Midbrain (tissue), 1 donor: ENCODE results near the gene SPINDOC.
"Not testable (repeated sequence)": the region's sequence is repeated elsewhere in the genome, so short reads cannot be mapped to it uniquely, and the experiment has no call there.

Experiments used
- DNase-seq: peaks from one replicate; lab custom pipeline; 2025; lab: John Stamatoyannopoulos, UW

Gene SPINDOC, protein sequence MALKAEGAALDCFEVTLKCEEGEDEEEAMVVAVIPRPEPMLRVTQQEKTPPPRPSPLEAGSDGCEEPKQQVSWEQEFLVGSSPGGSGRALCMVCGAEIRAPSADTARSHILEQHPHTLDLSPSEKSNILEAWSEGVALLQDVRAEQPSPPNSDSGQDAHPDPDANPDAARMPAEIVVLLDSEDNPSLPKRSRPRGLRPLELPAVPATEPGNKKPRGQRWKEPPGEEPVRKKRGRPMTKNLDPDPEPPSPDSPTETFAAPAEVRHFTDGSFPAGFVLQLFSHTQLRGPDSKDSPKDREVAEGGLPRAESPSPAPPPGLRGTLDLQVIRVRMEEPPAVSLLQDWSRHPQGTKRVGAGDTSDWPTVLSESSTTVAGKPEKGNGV

DNA sequence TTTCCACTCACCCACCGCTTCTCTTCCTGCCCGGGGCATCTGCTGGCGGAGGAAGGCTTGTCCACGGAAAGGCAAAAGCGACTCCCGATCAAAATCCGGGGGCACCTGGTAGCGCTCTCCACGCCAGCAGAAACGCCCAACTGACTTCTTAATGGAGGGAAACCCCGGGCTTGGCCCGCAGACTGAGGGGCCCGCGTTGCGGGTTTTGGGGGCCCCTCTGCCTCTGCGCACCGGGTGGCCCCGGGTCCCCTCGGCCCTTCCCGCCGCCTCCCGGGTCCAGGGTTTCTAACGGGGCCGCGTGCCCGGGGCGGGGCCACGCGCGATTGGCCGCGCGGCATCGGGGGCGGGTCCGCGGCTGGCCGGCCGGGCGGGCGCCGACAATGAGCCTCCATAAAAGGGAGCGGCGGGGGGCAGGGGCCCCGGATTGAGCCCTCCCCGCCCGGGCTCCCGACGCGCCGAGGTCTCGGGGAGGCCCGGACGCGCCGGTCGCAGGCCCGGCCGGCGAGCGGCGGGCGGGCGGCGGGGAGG lies at the start of gene SPINDOC:
SPINDOC (plus strand) TSS at position 422 of the 528 bp plus-strand sequence. CDS start 231 bp downstream, outside the sequence.
- DNase-seq = peak; percentile 87

DNA sequence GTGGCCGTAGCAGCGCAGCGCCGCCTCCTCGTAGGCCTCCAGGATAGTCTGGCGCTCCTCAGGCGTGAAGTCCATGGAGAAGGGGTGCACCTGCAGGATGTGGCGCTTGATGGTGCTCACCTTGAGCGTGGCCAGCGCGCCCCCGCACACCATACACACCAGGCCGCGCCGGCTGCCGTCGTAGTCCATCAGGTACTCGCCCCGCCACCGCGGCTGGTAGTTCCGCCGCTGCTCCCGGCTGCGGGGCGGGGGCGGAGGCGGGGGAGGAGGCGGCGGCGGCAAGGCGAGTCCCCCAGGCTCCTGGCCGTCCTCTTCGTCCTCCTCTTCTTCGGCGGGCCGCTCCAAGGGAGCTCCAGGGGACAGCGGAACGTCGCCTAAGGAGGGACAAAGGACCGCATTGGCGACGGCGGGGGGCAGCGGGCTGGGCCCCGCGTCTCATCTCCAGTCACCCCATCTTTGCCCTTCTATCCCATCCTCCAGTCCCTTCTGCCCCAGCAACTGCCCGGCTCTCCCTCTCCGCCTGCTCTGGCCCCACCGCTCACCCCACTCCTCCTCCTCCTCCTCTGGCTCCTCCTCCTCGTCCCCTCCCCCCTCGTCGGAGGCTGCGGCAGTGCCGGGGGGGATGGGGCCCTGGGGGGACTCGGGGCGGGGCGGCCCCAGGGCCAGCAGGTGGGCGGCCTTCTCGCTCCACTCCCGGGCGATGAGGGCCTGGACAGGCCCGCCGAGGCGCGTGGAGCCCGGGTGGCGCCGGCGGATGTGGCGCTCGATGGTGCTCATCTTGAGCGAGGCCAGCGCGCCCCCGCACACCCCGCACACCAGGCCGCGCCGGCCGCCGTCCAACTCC lies 49.5 kb upstream of the SPINDOC start:
- no peak for DNase-seq

DNA sequence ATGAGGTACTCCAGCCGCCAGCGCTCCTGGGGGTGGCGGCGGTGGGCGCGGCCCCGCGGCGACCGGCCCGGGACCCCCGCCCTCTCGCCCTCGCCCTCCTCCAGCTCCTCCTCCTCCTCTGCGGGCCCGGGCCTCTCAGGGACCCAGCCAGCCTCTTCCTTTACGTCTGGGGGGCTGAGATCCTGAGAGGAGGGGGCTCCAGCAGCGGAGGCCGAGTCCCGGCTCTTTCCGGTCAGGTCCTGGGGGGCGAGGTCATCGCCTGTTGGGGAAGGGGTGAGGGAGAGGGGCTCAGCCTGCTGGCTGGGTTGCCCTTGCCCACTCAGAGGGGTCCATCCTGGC lies 48.9 kb upstream of the SPINDOC start:
- no peak for DNase-seq

DNA sequence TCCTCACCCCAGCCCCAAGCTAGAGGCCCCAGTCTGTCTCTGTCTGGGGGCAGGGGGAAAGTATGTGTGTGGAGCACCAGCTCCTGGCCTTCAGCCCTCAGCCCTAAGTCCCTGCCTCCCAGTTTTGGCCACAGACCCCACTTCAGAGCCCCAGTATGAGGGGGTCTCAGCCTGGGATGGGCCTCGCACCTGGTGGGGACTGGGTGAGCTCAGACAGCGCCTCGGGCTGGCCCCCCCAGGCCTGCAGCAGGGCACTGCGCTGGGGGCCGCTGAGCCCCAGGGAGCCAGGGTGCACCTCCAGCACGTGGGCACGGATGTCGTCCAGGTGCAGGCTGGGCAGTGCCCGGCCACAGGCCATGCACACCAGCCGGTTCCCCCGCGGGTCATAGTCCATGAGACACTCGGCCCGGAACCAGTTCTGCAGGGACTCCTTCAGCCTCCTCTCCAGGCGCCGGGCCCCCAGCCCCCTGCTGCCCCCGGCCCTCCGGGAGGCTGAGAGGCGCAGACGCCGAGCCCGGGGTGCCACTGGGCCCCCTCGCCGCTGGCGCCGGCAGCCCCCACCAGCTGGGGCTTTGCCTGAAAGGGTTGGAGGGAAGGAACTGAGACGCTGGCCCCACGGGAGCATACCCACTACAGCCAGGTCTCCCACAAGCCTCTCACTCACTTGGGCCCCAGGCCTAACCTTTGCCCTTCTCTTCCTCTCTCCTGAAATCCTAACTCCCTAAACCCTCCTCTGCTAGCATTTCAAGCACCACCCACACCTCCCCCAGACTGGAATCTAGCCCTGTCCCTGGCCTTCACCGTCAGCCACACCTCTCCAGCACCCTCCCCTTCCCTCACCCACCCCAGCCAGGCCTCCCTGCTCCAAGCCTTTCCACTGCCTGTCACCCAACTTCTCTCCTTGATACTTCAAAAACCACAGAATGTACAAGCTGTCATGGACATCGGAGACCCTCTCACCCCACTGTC lies 48.3 kb upstream of the SPINDOC start:
- DNase-seq = no peak

DNA sequence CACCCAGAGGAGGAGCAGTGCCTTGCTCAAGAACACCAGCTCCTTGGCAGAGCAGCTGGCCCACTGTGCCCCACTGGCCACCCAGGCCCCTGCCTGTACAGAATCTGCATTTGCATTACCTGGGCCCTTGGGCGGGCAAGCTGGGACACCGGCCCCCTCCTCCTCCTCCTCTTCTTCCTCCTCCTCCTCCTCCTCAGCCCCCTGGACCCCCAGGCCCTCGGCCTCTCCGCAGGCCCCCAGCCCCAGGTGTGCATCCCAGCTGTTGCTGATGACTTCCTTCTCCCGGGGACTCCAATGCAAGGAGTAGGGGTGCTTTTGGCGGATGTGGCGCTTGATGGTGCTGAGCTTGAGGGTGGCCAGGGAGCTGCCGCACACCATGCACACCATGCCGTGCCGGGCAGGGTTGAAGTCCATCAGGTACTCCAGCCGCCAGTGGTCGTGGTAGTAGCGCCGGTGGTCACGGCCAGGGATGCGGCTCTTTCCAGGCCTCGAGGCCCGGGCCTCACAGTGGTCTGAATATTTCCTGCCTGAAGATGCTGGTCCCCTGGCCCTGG lies 47.5 kb upstream of the SPINDOC start:
- DNase-seq = no peak

DNA sequence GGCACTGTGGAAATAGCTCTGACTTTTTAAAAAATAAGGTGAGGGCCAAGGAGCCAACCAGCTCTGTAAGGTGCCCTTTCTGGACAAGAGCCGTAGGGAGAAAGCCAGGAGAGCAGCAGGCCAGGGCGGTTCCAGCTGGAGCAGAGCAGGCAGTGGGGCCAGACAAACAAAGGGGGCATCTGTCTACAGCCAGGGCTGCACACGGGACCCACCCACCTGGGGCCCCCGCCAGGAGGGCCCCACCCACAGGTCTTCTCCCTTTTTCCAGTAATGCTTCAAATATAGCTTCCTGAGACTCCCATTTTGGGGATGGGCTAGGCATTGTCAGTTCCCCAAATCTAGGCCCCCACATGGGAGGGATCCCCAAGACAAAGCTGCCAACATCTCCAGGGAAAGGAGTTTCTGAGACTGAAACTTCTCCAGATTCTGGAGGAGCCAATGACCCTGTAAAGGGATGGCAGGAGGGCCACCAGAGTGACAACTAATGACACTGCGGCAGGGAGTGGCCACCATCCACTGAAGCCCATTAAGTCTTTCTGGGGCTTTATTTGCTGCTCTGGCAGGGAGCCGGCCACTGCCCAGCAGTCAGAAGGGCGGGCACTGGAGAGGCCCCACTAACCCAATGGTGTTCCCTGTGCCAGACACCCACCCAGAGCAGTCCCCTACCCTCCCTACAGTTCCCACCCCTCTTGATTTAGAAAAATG lies 46.6 kb upstream of the SPINDOC start:
- no peak for DNase-seq

DNA sequence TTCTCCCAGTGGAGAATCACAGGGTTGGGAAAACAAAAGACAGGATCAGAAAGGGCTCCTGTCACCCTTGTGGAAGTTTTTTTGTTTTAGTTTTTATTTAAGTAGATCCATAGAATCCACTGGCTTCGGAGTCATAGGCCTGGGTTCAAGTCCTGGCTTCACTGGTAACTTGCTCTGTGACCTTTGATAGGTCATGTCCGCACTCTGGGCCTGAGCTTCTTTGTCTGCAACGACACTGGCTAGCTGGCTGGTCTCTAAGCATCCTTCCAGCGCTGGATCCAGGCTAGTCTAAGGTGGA lies 46.0 kb upstream of the SPINDOC start:
- DNase-seq = no peak

DNA sequence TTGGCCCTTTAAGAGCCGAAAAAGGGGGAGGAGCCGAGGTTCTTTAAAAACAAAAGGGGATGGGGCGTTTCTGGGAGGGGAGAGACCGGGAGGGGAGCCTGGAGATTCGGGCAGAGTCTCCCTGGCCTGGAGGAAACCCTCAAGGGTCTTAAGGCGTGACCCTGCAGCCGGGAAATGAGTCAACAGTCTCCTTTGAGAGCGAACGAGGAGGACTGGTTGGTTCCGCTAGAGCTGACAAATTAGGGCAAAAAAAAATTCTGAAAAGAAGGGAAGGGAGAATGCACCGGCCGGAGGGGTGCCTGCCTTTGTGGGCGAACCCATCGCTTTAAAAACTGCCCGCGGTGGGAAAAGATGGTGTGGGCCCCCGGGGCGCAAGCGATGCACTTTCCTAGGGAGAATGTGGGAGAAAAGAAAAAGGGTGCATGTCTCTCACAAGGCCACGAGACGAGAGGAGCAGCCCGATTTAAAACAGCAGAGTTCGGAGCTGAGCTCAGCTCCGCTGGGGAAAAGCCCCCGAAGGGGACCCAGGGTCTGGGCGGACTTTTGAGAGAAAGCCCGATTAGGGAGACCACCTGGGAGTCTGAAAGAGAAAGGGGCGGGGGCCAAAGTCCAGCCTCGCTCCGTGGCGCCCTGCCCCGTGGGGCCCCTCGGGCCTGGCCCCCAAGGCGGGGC lies 45.6 kb upstream of the SPINDOC start:
- peak; percentile 70 for DNase-seq

DNA sequence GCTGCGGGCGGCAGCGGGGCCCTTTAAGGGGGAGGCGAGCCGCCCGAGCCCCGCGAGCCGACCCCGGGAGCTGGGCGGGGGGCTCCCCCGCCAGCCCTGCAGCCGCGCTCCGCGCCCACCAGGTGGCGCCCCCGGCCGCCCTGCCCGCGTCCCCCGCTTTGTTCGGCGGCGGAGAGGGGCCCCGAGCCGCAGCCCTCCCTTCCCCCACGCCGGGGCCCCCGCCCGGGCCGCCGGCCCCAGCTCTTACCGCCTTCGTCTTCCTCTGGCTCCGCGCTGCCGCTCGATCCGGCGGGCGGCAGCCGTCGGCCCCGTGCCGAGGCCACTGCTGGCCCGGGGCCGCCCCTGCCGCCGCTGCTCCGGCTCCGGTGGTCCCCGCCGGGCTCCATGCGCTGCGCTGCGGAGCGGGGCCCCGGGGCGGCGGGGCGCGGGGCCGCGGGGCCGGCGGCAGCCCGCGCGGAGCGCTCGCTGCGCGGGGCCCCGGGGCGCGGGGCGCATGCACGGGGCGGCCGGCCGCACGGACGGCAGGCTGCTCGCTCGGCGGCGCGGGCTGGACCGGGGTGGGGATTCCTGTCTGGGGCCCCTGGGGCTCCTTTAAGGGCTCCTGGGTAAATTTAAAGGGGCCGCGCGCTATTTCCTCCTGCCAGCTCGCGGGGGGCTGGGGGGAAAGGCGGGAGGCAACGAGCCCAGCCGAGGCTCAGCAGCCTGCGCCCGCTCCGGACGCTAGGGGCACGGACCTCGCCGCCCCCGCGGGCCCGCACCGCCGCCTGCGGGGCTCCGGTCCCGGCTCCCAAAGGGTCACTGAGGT lies 44.8 kb upstream of the SPINDOC start, which contains the start of gene ZFTA:
ZFTA (minus strand) TSS at position 539 of the 805 bp plus-strand sequence; CDS start at position 386, 153 bp downstream.
- DNase-seq = peak; percentile 43

DNA sequence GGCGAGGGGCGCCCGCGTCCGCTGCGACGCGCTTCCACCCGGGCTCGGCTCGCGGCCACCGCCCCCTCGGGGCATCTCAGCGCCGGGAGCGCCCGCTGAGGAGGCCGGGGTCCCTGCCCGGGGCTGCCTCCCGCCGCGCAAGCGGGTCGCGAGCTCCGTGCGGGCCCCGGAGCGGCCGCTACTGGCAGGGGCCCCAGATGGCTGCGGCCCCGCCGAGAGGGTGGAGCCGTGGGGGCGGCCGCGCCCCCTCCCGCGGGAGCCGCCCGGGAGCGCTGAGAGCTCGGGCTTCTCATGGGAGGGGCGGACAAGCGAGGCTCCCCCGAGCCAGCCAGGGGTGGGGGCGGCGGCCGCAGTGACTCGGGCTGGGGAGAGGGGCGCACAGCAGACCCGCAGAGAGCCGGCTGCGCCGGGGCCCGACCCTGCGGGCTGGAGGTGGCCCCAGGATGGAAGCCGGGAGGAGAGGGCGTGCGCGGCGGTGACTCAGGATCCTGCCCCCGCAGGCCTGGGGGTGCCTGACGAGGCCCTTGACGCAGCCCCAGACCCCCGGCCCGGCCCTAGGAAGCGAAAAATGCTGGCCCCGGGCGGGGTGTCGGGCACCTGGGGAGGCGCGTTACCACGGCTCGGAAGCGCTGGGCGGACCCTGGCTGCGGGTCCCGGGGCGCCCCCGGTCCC lies 44.1 kb upstream of the SPINDOC start:
- no peak for DNase-seq

DNA sequence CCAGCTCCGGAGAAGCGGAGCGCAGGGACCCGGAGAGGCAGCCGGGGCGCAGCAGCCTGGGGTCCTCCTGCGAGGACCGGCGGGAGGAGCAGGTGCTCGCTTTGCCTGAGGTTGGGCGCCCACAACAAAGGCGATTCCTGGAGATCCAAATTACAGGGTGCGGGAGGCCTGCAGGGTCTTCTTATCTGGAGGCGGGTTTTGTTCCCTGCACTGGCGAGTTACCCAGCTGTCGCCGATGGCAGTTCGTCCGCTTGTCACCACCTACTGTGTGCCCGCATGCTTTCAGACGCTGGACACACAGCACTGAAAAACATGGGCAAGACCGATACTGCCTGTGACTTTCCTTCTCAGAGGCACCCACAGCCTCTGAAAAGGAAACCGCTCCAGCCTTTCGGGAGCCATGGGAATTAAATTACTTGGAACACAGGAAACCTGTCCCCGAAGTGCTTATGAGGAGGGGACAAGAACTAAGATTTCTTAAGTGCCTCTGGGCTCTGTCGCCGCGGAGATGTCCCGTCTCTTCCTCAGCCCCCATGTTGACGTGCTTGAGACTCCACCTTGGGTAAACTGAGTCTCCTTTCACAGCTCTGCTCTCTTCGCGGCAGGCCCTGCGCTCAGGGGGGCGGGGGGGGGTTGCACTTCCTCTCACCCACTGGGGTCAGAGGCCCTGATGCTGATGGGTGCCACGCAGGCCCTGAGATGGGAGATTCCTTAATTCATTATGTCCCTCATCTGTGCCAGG lies 43.4 kb upstream of the SPINDOC start:
- no peak for DNase-seq

DNA sequence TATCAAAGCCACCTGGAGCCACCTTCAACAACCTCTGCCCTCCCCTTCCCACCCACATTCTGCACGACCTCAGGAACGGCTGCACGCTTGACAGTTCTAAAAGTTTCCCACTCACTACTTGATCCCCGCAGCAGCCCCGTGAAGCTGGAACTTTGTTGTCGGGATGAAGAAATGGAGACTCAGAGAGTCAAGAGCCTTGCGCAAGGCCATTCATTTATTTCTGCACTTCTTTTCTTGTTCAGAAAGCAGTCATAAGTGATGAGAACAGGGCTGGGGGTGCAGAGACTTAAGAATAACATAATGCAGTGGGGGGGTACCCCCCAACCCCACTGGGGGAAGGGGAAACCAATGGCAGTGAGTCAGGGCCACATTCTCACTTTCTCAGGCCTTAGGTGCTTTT lies 42.5 kb upstream of the SPINDOC start:
- no peak for DNase-seq

DNA sequence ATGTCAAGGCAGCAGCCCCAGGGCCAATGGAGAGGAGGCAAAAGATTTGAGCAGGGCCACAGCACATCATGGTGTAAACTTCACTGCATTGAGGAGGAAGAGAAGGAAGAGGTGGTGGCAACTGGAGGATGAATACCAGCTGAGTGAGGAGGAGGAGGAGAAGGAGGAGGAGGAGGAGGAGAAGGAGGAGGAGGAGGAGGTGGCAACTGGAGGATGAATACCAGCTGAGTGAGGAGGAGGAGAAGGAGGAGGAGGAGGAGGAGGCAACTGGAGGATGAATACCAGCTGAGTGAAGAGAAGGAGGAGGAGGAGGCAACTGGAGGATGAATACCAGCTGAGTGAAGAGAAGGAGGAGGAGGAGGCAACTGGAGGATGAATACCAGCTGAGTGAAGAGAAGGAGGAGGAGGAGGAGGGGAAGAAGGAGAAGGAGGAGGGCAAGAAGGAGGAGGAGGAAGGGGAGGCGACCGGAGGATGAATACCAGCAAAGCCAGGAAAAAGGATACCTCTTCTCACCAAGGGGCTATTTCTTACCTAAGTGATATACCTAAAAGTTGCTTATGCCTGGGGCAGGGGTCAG lies 41.4 kb upstream of the SPINDOC start:
- DNase-seq = not testable (repeated sequence)

DNA sequence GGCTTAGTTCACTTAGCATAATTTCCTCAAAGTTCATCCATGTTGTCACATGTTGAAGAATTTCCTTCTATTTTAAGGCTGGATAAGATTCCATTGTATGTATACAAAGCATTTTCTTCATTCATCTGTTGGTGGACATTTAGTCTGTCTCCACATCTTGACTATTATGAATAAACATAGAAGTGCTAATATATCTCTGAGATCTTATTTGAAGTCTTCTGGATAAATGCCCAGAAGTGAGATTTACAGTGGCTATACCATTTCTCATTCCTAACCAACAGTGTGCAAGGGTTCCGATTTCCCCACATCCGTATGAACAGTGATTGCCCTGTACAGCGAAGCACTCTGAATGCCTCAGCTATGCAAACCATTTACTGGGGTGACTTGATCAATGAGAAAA lies 38.1 kb upstream of the SPINDOC start:
- DNase-seq = no peak

DNA sequence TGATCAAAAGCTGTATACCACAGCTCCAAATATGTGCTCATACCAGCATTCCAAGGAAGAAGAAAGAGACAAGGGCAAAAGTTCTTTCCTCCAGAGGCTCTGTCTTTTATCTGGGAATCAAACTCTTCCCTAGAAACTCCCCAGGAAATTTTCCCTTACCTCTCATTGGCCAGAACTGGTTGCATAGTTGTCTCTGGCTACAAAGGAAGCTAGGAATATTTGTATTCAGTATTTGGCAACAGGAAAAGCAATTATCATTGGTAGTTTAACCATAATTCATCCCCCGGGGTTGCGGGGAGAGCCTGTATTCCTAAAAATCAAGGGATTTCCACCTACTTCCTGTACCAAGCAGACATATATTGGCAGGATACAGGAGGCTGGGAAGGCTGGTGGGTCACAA lies 34.2 kb upstream of the SPINDOC start:
- DNase-seq = no peak

DNA sequence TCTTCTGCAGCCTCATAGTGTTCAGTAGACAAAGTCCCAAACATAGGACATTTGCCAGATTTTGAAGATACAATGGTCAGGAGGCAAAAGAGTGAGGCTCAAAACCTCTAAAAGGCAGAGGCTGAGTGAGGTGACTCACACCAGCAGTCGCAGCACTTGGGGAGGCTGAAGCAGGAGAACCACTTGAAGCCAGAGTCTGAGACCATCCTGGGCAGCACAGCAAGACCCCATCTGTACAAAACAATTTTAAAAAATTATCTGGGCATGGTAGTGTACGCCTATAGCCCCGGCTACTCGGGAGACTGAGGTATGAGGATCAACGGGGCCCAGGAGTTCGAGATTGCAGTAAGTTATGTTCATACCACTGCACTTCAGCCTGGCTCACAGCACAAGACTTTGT lies 30.5 kb upstream of the SPINDOC start:
- no peak for DNase-seq

DNA sequence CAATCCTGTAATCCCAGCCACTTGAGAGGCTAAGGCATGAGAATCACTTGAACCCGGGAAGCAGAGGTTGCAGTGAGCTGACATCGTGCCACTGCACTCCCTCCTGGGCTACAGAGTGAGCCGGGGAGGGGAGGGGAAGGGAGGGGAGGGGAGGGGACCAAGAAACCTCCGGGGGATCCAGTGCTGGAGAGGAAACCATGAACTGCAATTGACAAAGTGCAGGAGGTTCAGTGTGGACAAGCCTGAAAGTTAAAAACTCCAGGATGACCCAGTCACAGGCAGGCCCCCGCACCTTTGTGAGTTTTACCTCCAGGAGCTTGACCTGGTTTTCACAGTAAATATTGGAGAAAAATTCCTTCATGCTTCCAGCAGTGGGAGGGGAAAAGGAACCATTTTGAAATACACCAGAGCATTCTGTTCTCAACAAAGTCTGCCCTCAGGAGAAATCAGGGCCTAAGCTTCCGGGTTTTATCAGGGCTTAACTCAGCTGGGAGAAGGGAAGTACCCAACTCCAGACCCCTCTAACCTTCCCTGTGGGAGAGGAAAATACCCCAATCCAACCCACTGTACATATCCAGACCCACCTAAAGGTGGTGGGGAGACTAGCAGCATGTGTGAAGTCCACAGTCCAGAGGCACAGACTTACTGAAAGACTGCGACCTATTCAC lies 29.2 kb upstream of the SPINDOC start:
- DNase-seq = no peak
